HUDEP-2 (cell line): ENCODE measurements around the gene RALGPS2.
"Not testable (repeated sequence)": the region's sequence is repeated elsewhere in the genome, so short reads cannot be mapped to it uniquely, and the experiment has no call there.

ENCODE experiments used
- DNase-seq, 76 experiments: peaks; one replicate each; lab custom pipeline; 2025; ENCODE audit not compliant: unreplicated experiment in 76 of 76; lab: John Stamatoyannopoulos, UW

The RALGPS2 gene

GRCh38 chr1:178939338-178940067 lies 214.5 kb downstream of the RALGPS2 start:
- DNase-seq: no peak

- DNase-seq: no peak
These were observed 215.2 kb downstream of the RALGPS2 start for GRCh38 chr1:178940068-178940765.

DNA sequence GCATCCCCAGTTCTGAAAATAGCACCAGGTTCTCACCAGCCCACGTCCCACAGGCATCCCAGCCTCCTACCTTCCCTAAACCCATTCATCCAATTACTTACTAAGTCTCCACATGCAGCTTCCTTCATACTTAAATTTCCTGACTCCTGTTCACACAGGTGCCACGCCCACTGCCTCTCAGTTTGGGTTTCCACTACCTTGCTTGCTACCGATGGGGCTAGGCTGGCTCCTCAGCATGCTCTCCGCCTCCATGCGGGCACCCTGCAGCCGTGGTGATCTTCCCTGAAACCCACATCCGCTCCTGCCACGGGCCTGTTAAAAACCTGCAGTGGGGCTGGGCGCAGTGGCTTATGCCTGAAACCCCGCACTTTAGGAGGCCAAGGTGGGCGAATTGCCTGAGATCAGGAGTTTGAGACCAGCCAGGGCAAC lies 216.2 kb downstream of the RALGPS2 start:
- DNase-seq: no peak

- no peak for DNase-seq
These were observed 216.8 kb downstream of the RALGPS2 start for GRCh38 chr1:178941849-178942248.

DNA sequence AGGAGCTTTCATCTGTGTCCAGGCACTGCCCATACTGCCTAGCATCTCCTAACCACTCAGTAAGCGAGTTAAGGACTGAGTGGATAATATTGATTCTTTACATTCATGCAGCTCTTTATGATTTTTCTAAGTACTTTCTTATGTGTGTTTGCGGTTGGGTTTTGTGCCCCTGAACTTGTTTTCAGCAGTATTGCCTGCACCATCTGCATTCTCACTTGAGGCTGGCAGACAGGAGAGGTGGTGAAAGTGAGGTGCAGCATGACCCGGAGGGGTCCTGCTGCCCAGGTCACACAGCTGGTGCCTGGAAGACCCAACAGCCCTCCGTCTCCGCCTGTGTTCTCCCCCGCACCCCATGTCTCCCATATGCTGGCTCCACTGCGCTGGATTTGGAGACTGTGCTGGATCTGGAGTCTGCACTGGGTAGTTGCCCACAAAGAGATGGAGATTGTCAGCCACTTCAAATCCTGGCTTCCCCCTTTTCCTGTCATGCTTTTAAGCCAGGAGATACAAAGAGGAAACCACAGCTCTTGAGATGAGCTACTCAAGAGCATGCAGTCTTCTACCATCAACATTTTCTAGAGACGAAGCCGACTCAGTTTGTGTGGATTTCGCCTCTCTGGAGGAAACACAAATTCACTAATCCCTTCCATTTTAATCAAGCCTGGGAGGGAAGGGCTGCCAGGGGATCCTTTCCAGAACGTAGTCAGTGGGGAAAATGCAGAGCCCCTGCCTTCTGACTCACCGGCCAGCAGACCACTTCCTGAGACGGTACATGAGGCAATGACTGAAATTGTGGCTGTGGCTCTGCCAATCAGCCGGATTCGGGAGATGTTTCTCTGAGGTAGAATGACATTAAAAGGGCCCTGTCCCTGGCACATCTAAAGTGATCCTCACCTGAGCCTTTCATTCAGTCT lies 217.5 kb downstream of the RALGPS2 start:
- DNase-seq: no peak

DNA sequence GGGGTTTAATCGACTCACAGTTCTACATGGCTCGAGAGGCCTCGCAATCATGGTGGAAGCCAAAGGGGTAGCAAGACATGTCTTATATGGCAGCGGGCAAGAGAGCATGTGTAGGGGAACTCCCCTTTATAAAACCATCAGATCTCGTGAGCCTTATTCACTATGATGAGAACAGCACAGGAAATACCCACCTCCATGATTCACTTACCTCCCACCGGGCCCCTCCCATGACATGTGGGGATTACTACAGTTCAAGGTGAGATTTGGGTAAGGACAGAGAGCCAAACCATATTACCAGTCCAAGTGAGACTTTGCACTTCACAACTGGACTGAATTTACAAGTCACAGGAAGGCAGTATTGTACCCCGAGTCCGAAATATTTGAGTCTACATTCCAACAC lies 219.7 kb downstream of the RALGPS2 start:
- DNase-seq: no peak

GRCh38 chr1:178945763-178946266 lies 220.8 kb downstream of the RALGPS2 start:
- DNase-seq: no peak

GRCh38 chr1:178946416-178946815 lies 221.4 kb downstream of the RALGPS2 start:
- DNase-seq: no peak

DNA sequence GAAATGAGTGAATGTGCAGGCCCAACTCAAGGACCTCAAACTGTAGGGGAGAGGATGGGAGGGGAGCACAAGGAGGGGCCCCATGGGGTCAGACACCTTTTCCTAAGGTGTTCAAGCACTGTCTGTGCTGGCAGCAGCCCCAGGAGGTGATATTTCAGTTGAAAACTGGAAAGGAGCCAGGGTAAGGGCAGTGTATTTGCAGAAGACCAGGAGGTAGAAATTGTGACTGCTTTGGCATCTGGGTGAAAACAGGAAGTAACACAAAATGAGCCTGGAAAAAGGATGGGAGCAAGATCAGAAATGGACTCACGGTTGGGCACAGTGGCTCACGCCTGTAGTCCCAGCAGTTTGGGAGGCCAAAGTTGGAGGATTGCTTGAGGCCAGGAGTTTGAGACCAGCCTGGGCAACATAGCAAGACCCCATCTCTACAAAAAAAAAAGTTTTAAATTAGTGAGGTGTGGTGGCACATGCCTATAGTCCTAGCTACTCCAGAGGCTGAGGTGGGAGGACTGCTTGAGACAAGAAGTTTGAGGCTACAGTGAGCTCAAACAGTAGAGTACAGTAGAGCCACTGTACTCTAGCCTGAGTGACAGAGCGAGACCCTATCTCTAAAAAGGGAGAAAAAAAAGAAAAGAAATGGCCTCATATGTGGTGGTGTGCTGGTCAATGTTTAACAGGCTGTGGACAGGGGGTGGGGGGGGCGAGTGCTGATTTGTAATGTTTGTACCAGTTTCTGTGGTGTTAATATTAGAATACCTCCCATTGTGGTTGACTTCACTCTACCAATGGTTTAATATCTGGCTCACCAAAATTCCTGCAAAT lies 222.0 kb downstream of the RALGPS2 start:
- DNase-seq: no peak

DNA sequence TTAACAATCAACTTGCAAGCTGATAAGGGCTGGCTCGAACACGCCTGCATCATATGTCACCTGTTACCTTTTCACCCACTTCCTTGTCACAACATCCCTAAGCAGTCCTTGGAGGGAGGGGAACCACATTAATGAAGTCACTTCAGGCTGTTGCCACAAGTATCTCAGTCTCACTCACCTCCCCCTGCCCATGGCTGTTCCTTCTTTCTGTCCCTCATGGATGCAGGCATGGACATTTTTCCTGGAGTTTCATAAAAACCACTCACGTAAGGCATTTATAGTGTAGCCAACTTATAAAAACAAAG lies 222.6 kb downstream of the RALGPS2 start:
- no peak for DNase-seq

DNA sequence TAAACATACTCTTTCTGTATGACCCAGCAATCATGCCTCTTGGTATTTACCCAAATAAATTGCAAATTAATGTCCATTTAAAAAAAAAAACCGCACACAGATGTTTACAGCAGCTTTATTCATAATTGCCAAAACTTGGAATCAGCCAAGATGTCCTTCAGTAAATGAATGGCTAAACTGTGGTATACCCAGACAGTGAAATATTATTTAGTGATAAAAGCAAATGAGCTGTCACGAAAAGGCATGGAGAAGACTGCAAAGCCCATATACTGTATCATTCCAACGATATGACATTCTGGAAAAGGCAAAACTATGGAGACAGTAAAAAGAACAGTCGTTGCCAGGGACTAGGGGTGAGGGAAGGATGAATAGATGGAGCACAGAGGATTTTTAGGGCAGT lies 223.6 kb downstream of the RALGPS2 start:
- no peak for DNase-seq

GRCh38 chr1:178949866-178950265 lies 224.8 kb downstream of the RALGPS2 start:
- DNase-seq: not testable (repeated sequence)

GRCh38 chr1:178951600-178951999 lies 226.6 kb downstream of the RALGPS2 start:
- no peak for DNase-seq

GRCh38 chr1:178953034-178953433 lies 228.0 kb downstream of the RALGPS2 start:
- DNase-seq: no peak

GRCh38 chr1:178953538-178954324 lies 228.7 kb downstream of the RALGPS2 start:
- DNase-seq: no peak

DNA sequence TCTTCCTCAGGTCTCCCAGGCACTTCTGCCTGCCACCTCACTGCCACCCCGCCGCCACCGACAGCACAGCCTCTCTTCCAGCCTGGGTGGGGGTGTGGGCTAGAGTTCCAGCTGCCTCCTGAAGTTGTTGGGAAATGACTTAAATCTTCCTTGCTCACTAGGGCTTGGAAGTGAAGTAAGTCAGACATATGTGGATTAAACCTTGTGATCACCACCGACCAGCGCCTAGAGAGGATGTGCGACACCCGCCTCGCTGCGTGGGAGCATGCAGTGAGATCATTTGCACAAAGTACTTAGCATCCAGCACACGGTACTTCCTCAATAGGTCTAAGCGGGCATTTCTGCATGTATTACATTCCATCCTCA lies 229.3 kb downstream of the RALGPS2 start:
- DNase-seq: no peak

- DNase-seq: no peak
These were observed 229.9 kb downstream of the RALGPS2 start for GRCh38 chr1:178954937-178955336.

DNA sequence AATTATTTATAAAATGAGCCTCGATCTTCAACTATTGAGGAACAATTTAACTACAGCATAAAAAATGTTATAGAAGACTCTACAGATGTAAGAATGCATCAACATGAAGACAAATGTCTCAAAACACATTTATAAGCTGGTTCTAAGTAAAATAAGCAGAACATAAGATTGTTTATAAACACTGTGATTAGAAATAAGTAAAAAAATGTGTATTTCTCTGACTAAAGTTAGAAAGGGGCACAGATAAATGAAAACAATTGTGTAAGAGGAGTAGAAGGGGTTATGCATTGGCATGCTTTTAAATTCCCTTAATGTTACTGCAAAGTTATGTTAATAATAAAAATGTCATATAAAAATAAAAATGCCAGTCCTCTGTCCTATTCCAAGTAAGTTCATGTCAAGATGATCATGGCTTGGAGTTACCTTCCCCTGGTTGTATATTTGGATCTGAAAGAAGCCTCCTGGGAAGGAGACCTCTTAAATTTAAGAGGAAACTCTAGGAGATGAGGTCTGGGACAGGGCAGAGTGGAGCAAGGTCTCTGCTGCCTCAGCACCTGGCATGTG lies 230.4 kb downstream of the RALGPS2 start:
- no peak for DNase-seq

DNA sequence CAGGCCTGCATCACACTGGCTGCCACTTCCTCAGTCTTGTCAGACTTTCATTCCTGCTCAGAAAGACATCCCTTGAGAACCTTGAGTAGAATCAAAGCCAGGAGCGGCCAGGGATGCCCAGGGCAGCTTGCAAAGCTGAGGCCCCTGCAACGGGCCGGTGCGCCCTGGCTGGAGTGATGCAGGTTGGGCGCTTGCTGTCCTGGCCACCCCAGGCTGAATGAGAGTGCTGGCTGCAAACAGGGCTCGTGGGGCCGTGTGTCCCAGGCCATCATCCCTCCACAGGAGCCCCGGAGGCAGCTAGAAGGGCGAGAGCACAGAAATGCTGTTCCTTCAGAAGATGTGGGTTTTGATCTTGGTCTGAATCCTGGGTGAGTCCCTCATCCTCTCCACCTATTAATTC lies 233.4 kb downstream of the RALGPS2 start:
- DNase-seq: no peak
